ENCODE results near the gene PRKCSH.

GRCh38 chr19:11464333-11465265, 29.2 kb downstream of the PRKCSH start:
- TF ChIP-seq FOSL2 (IDR thresholded peaks at IDR 0.05; ENCODE audit: borderline replicate concordance, low read depth) = no peak
- TF ChIP-seq NRF1 (IDR thresholded peaks at IDR 0.05; ENCODE audit: low read depth, low read length) = no peak
- no peak for TF ChIP-seq CTCF (IDR thresholded peaks at IDR 0.05)
- TF ChIP-seq SMC3 (IDR thresholded peaks at IDR 0.05; ENCODE audit: low read depth, low read length) = no peak
- TF ChIP-seq GABPA (IDR thresholded peaks at IDR 0.05; ENCODE audit: low read depth) = no peak
- TF ChIP-seq MXI1 (IDR thresholded peaks at IDR 0.05; ENCODE audit: low read depth, low read length) = no peak
- TF ChIP-seq CHD2 (IDR thresholded peaks at IDR 0.05; ENCODE audit: low read length, partially characterized antibody) = no peak
- no peak for TF ChIP-seq RCOR1 (IDR thresholded peaks at IDR 0.05; ENCODE audit: low read length)
- no peak for TF ChIP-seq EZH2phosphoT487 (IDR thresholded peaks at IDR 0.05; ENCODE audit: borderline replicate concordance, low read depth)
- TF ChIP-seq PBX3 (IDR thresholded peaks at IDR 0.05) = no peak
- TF ChIP-seq FOXM1 (IDR thresholded peaks at IDR 0.05; ENCODE audit: low read depth) = no peak
- no peak for TF ChIP-seq ZBTB33 (IDR thresholded peaks at IDR 0.05; ENCODE audit: borderline replicate concordance, low read depth)
- TF ChIP-seq EP300 (IDR thresholded peaks at IDR 0.05; ENCODE audit: borderline replicate concordance in 1 of 2, low read depth in 1 of 2, low read length in 1 of 2) = no peak

Data from SK-N-SH (cell line).